T-cell (primary cell): Measurements from ENCODE around the gene ZNF318. TPM values are rescaled to one million over a fixed set of nuclear protein-coding genes. Genes with fewer than 3 reads are reported as not detected.
A peak's percentile ranks its signal among the peaks of the same experiment; 100 is the strongest.
"Not testable (repeated sequence)": the region's sequence is repeated elsewhere in the genome, so short reads cannot be mapped to it uniquely, and the experiment has no call there.

ENCODE experiments used
- ATAC-seq, 4 experiments: fragments of 200-7000 bp in 3 of 4; fragments of 150-1000 bp in 1 of 4; cut with Tn5 transposase; replicated peaks in 1 of 4; 1 replicate in 3 of 4; 2 replicates in 1 of 4; pipeline ENCODE4 v1.10.0; 2021; ENCODE audit warnings: moderate library complexity in 3 of 4, mild to moderate bottlenecking in 2 of 4, moderate number of reproducible peaks in 1 of 4
- CTCF ChIA-PET, 2 donors: fragments of 300-600 bp; sonication (Branson Sonifier 250); formaldehyde crosslinking; loops; one replicate each; lab custom pipeline; 2022; ENCODE audit warnings: antibody characterized with exemption in 2 of 2; lab: Charles Lee
- POLR2A ChIA-PET, 2 donors: fragments of 300-600 bp; sonication (Branson Sonifier 250); formaldehyde crosslinking; loops; one replicate each; lab custom pipeline; 2022; ENCODE audit warnings: antibody characterized with exemption in 2 of 2; lab: Charles Lee
- DNase-seq, 35 experiments: peaks; one replicate each; pipeline versions ENCODE4 v3.0.0 to v3.0.0-alpha.2; 2013 to 2023
- H3K27ac ChIP-seq: one replicate; pipeline ENCODE4 v1.5.1; 2013; ENCODE audit warnings: low read length
- H3K27me3 ChIP-seq, 2 experiments: replicated peaks in 1 of 2; 1 replicate in 1 of 2; 2 replicates in 1 of 2; pipeline versions ENCODE4 v1.6.1 to v1.7.0; 2013; ENCODE audit warnings: low read length in 1 of 2, mixed read lengths in 1 of 2; ENCODE audit not compliant: control insufficient read depth in 2 of 2, insufficient read depth in 2 of 2; ENCODE audit errors: extremely low read depth in 1 of 2
- H3K36me3 ChIP-seq, 2 donors: 1 replicate in 1 of 2; 2 replicates in 1 of 2; pipeline versions ENCODE4 v1.6.1 to v1.7.0; 2013; ENCODE audit warnings: low read length in 1 of 2; ENCODE audit not compliant: control insufficient read depth in 2 of 2, insufficient read depth in 1 of 2; ENCODE audit errors: extremely low read depth in 1 of 2
- H3K4me1 ChIP-seq, 2 experiments: 1 replicate in 1 of 2; 2 replicates in 1 of 2; pipeline versions ENCODE4 v1.6.1 to v1.7.0; 2013; ENCODE audit warnings: low read length in 2 of 2, mixed read lengths in 1 of 2; ENCODE audit not compliant: insufficient read depth in 2 of 2, control insufficient read depth in 1 of 2; ENCODE audit errors: extremely low read depth in 1 of 2
- H3K4me3 ChIP-seq, 2 donors: 1 replicate in 1 of 2; 2 replicates in 1 of 2; pipeline versions ENCODE4 v1.5.1 to v1.7.0; 2013; ENCODE audit warnings: mild to moderate bottlenecking in 2 of 2, low read length in 1 of 2, moderate library complexity in 1 of 2; ENCODE audit not compliant: control insufficient read depth in 1 of 2; ENCODE audit errors: extremely low read depth in 1 of 2
- H3K9me3 ChIP-seq: 2 replicates; pipeline ENCODE4 v1.7.0; 2013
- H3K27ac Mint-ChIP-seq, 2 donors: one replicate each; pipeline ENCODE4 v1.8.0; 2020 to 2021; ENCODE audit warnings: mild to moderate bottlenecking in 2 of 2, mixed read lengths in 2 of 2
- H3K27me3 Mint-ChIP-seq, 2 donors: one replicate each; pipeline ENCODE4 v1.8.0; 2021 to 2022; ENCODE audit warnings: mixed read lengths in 2 of 2
- H3K36me3 Mint-ChIP-seq: one replicate; pipeline ENCODE4 v1.8.0; 2021; ENCODE audit warnings: mixed read lengths
- H3K4me1 Mint-ChIP-seq, 3 donors: one replicate each; pipeline ENCODE4 v1.8.0; 2020 to 2022; ENCODE audit warnings: mixed read lengths in 3 of 3, mild to moderate bottlenecking in 1 of 3
- H3K4me3 Mint-ChIP-seq, 3 donors: one replicate each; pipeline ENCODE4 v1.8.0; 2020 to 2022; ENCODE audit warnings: mild to moderate bottlenecking in 3 of 3, mixed read lengths in 3 of 3, moderate library complexity in 3 of 3
- H3K9me3 Mint-ChIP-seq, 3 donors: one replicate each; pipeline ENCODE4 v1.8.0; 2020 to 2022; ENCODE audit warnings: mixed read lengths in 3 of 3
- WGBS: methylation state at CpG from one replicate; pipeline ENCODE4 v1.1.5; 2013; ENCODE audit warnings: missing lambda C conversion rate; ENCODE audit not compliant: insufficient coverage; 5-methylcytosine and 5-hydroxymethylcytosine counted together
- total RNA-seq, 35 experiments: library from RNA in 6 of 35; stranded (reverse) in 6 of 35; fragments of 120-200 nt in 1 of 35; gene quantifications; one replicate each; pipeline versions ENCODE4 v1.2.1 to v1.2.4 and lab custom pipeline; 2013 to 2026

Gene ZNF318
- total RNA-seq, 5 donors from 2014 or later (not counting 1 experiment from before 2014, with no cell fraction given), result 24.3 to 33.5 (median 26.2) TPM

- Mint-ChIP-seq H3K36me3 (no peaks in the 10 kb centered on the region), H3K4me3 (no peak overlapping the region), H3K27me3 (no peaks in the 10 kb centered on the region), H3K27ac (no peak overlapping the region), H3K4me1 (peaks cover 40 to 56% (median 43%) of the 10 kb centered on the region in 3 donors), H3K9me3 (no peaks in the 10 kb centered on the region)
- 100% methylated on average over 2 of the region's 3 CpGs for WGBS
- H3K4me3 ChIP-seq, result no peak overlapping the region
- H3K36me3 ChIP-seq, result no peaks in the 10 kb centered on the region
- H3K4me1 ChIP-seq, result peaks cover 15 to 26% of the 10 kb centered on the region in 2 experiments
- no peak overlapping the region for H3K27ac ChIP-seq
- no peaks in the 10 kb centered on the region for H3K27me3 ChIP-seq
- ChIA-PET CTCF (interaction anchor here (0.6 to 2.6 kb wide), 2 partner anchors 9 to 20 kb away, joined by 4 to 7 read pairs; partner anchors contain the start of gene ZNF318 (in 1 of the 2)), POLR2A (interaction anchor here in 1 of 2 donors (0.5 kb wide), 1 partner anchor 9 kb away, joined by 3 read pairs; the partner anchor contains the start of gene ZNF318)
- no peak for ATAC-seq
- no peaks in the 10 kb centered on the region for H3K9me3 ChIP-seq
- no peak for DNase-seq
Measured at GRCh38 chr6:43378631-43379030, 9.2 kb upstream of the ZNF318 start.

- no CpG with 5 or more reads among the region's 2 CpGs for WGBS
Measured at GRCh38 chr6:43377710-43378229, 8.3 kb upstream of the ZNF318 start.

GRCh38 chr6:43376551-43376981 is 7.1 kb upstream of the ZNF318 start:
- Histone ChIP-seq H3K4me1 (peaks cover 0 to 8% of the 10 kb centered on the region in 2 experiments), H3K27ac (no peak overlapping the region), H3K36me3 (no peaks in the 10 kb centered on the region), H3K4me3 (no peak overlapping the region), H3K27me3 (no peaks in the 10 kb centered on the region), H3K9me3 (no peaks in the 10 kb centered on the region)
- H3K27ac Mint-ChIP-seq, result no peak overlapping the region
- H3K36me3 Mint-ChIP-seq, result no peaks in the 10 kb centered on the region
- ChIA-PET CTCF (interaction anchor here in 1 of 2 donors (1.0 kb wide), 1 partner anchor 15 kb away, joined by 3 read pairs; no protein-coding TSS in a partner anchor), POLR2A (no interaction called here)
- H3K4me3 Mint-ChIP-seq, result no peak overlapping the region
- no peaks in the 10 kb centered on the region for H3K27me3 Mint-ChIP-seq
- ATAC-seq (no peak), DNase-seq (no peak)
- H3K4me1 Mint-ChIP-seq, result peaks cover 19 to 41% (median 29%) of the 10 kb centered on the region in 3 donors
- WGBS, result no CpG with 5 or more reads among the region's 1 CpG
- H3K9me3 Mint-ChIP-seq, result no peaks in the 10 kb centered on the region

More at GRCh38 chr6:43377710-43378229, 8.3 kb upstream of the ZNF318 start:
- ATAC-seq (no peak), DNase-seq (no peak)
- no peaks in the 10 kb centered on the region for H3K27me3 Mint-ChIP-seq
- H3K9me3 Mint-ChIP-seq, result no peaks in the 10 kb centered on the region
- no peaks in the 10 kb centered on the region for H3K27me3 ChIP-seq
- ChIA-PET CTCF (interaction anchor here in 1 of 2 donors (0.5 to 2.6 kb wide), 2 partner anchors 8 to 187 kb away, joined by 5 to 7 read pairs; partner anchors contain the start of gene ZNF318), POLR2A (no interaction called here)
- H3K4me1 Mint-ChIP-seq, result peaks cover 31 to 50% (median 39%) of the 10 kb centered on the region in 3 donors
- H3K36me3 ChIP-seq, result no peaks in the 10 kb centered on the region
- H3K4me3 Mint-ChIP-seq, result no peak overlapping the region
- H3K4me3 ChIP-seq, result no peak overlapping the region
- H3K36me3 Mint-ChIP-seq, result no peaks in the 10 kb centered on the region
- H3K9me3 ChIP-seq, result no peaks in the 10 kb centered on the region
- no peak overlapping the region for H3K27ac ChIP-seq
- peaks cover 7 to 19% of the 10 kb centered on the region in 2 experiments for H3K4me1 ChIP-seq
- no peak overlapping the region for H3K27ac Mint-ChIP-seq

GRCh38 chr6:43375693-43376092 is 6.2 kb upstream of the ZNF318 start:
- no peaks in the 10 kb centered on the region for H3K36me3 Mint-ChIP-seq
- Histone ChIP-seq H3K36me3 (no peaks in the 10 kb centered on the region), H3K27ac (no peak overlapping the region), H3K9me3 (no peaks in the 10 kb centered on the region), H3K27me3 (no peaks in the 10 kb centered on the region), H3K4me1 (peaks cover 0 to 9% of the 10 kb centered on the region in 2 experiments), H3K4me3 (no peak overlapping the region)
- H3K9me3 Mint-ChIP-seq, result no peaks in the 10 kb centered on the region
- peaks cover 15 to 35% (median 21%) of the 10 kb centered on the region in 3 donors for H3K4me1 Mint-ChIP-seq
- DNase-seq (no peak), ATAC-seq (no peak)
- ChIA-PET CTCF (interaction anchor here in 1 of 2 donors (0.6 to 0.9 kb wide), 2 partner anchors 16 to 23 kb away, joined by 3 read pairs; no protein-coding TSS in a partner anchor), POLR2A (interaction anchor here in 1 of 2 donors (0.7 kb wide), 1 partner anchor 472 kb away, joined by 6 read pairs; no protein-coding TSS in a partner anchor)
- H3K27me3 Mint-ChIP-seq, result no peaks in the 10 kb centered on the region
- H3K27ac Mint-ChIP-seq, result no peak overlapping the region
- WGBS, result 100% methylated on average over 1 of the region's 4 CpGs
- H3K4me3 Mint-ChIP-seq, result no peak overlapping the region

- DNase-seq (no peak), ATAC-seq (no peak)
- Mint-ChIP-seq H3K9me3 (no peaks in the 10 kb centered on the region), H3K4me1 (peaks cover 14 to 27% (median 21%) of the 10 kb centered on the region in 3 donors), H3K36me3 (no peaks in the 10 kb centered on the region), H3K27me3 (no peaks in the 10 kb centered on the region), H3K4me3 (no peak overlapping the region), H3K27ac (no peak overlapping the region)
- Histone ChIP-seq H3K27me3 (no peaks in the 10 kb centered on the region), H3K4me3 (no peak overlapping the region), H3K4me1 (peaks cover 4 to 22% of the 10 kb centered on the region in 2 experiments), H3K36me3 (no peaks in the 10 kb centered on the region), H3K27ac (no peak overlapping the region), H3K9me3 (no peaks in the 10 kb centered on the region)
- ChIA-PET CTCF (no interaction called here), POLR2A (interaction anchor here in 1 of 2 donors (0.6 kb wide), 1 partner anchor 144 kb away, joined by 3 read pairs; the partner anchor contains the start of gene DNPH1)
- 60% methylated on average over 1 of the region's 5 CpGs for WGBS
Measured at GRCh38 chr6:43373252-43373875, 3.9 kb upstream of the ZNF318 start.

- ChIA-PET CTCF (interaction anchor here (0.5 to 4.5 kb wide), 12 partner anchors 9 to 1039 kb away, joined by 3 to 53 read pairs (median 5); partner anchors contain the start of genes ABCC10 (in 1 of the 2), CRIP3 (in 1 of the 2) and DNPH1 (in 1 of the 2)), POLR2A (interaction anchor here (0.5 to 1.3 kb wide), 9 partner anchors 8 to 398 kb away, joined by 3 to 11 read pairs (median 3); partner anchors contain the start of genes KLC4 (in 1 of the 2) and MRPL2 (in 1 of the 2))
- not testable (repeated sequence) for H3K36me3 Mint-ChIP-seq, ATAC-seq, DNase-seq, H3K9me3 ChIP-seq, H3K27me3 ChIP-seq, H3K27me3 Mint-ChIP-seq, H3K9me3 Mint-ChIP-seq, H3K36me3 ChIP-seq
- peak overlapping the region; percentile 61 to 82 for H3K4me3 ChIP-seq
- WGBS, result 100% methylated on average over 1 of the region's 16 CpGs
- H3K27ac Mint-ChIP-seq, result peak overlapping the region; percentile 93 to 96
- peak overlapping the region; percentile 82 for H3K27ac ChIP-seq
- H3K4me1 ChIP-seq, result peaks cover 12 to 38% of the 10 kb centered on the region in 2 experiments
- H3K4me1 Mint-ChIP-seq, result peaks cover 35 to 46% (median 45%) of the 10 kb centered on the region in 3 donors
- H3K4me3 Mint-ChIP-seq, result peak overlapping the region; percentile 84 to 88 (median 85)
Measured at GRCh38 chr6:43370003-43370580, 645 bp upstream of the ZNF318 start.
